Heart left ventricle (tissue), 16 donors: ENCODE data around the gene NME7. TPM values are rescaled to one million over a fixed set of nuclear protein-coding genes. Genes with fewer than 3 reads are reported as not detected.
A peak's percentile ranks its signal among the peaks of the same experiment; 100 is the strongest.

Source experiments
- ATAC-seq, 4 donors: fragments of 200-7000 bp; cut with Tn5 transposase; one replicate each; pipeline ENCODE4 v1.9.1; 2020 to 2022; ENCODE audit warnings: moderate library complexity in 4 of 4, mild to moderate bottlenecking in 3 of 4, moderate number of reproducible peaks in 1 of 4
- DNase-seq, 5 donors: peaks; one replicate each; pipeline ENCODE4 v3.0.0-alpha.2; 2020
- H3K27ac ChIP-seq, 12 donors: fragments of 200-600 bp; sonication (generic) in 4 of 12; one replicate each; pipeline versions ENCODE4 v1.5.0 to v1.8.0; 2016 to 2022; ENCODE audit warnings: mild to moderate bottlenecking in 2 of 12
- H3K27me3 ChIP-seq, 9 donors: fragments of 200-600 bp; sonication (generic) in 2 of 9; one replicate each; pipeline versions ENCODE4 v1.5.1 to v1.8.0; 2016 to 2022; ENCODE audit warnings: mild to moderate bottlenecking in 3 of 9
- H3K36me3 ChIP-seq, 9 donors: fragments of 200-600 bp; sonication (generic) in 2 of 9; one replicate each; pipeline versions ENCODE4 v1.5.0 to v1.8.0; 2018 to 2022; ENCODE audit warnings: mild to moderate bottlenecking in 2 of 9
- H3K4me1 ChIP-seq, 12 donors: fragments of 200-600 bp; sonication (generic) in 4 of 12; one replicate each; pipeline versions ENCODE4 v1.5.0 to v1.8.0; 2016 to 2022; ENCODE audit warnings: mild to moderate bottlenecking in 3 of 12
- H3K4me3 ChIP-seq, 12 donors: fragments of 200-600 bp; sonication (generic) in 4 of 12; one replicate each; pipeline versions ENCODE4 v1.5.0 to v1.8.0; 2017 to 2022; ENCODE audit warnings: mild to moderate bottlenecking in 9 of 12, moderate library complexity in 4 of 12
- H3K9me3 ChIP-seq, 12 donors: fragments of 200-600 bp; sonication (generic) in 4 of 12; one replicate each; pipeline versions ENCODE4 v1.5.0 to v1.8.0; 2016 to 2022; ENCODE audit warnings: mild to moderate bottlenecking in 1 of 12
- CTCF ChIP-seq, 12 donors: fragments of 200-600 bp; sonication (generic) in 4 of 12; IDR thresholded peaks; one replicate each; pipeline versions ENCODE4 v1.5.0 to v1.8.0; 2018 to 2022; ENCODE audit warnings: antibody characterized with exemption in 12 of 12, mild to moderate bottlenecking in 5 of 12
- POLR2A ChIP-seq, 2 donors: fragments of 450-650 bp; IDR thresholded peaks; one replicate each; pipeline ENCODE4 v1.6.1; 2017; ENCODE audit warnings: antibody characterized with exemption in 2 of 2, mild to moderate bottlenecking in 2 of 2, moderate library complexity in 2 of 2
- WGBS, 4 donors: extraction: QIAGEN DNeasy Blood & Tissue Kit in 2 of 4; methylation state at CpG; one replicate each; pipeline versions ENCODE4 v1.1.5 to v1.1.7; 2013 to 2018; 5-methylcytosine and 5-hydroxymethylcytosine counted together
- intact Hi-C, 10 donors: fragments of 100-400 bp; cut with DNase I; formaldehyde crosslinking; loops; one replicate each; pipeline versions ENCODE4 v1.11.1 to v1.14.2; 2022
- polyA plus RNA-seq, 2 donors: library from polyadenylated mRNA; stranded (reverse); fragments of 200-250 nt; gene quantifications; one replicate each; pipeline ENCODE4 v1.2.3, GENCODE V29; 2013
- total RNA-seq, 9 donors: library from RNA; depleted of rRNA in 2 of 9; stranded (reverse); fragments of >200 nt in 2 of 9; fragmentation: NEBNext Ultra II Directional in 3 of 9; extraction: Animal tissue kit (Norgen Biotek cat#: 25700) in 3 of 9; gene quantifications; one replicate each; pipeline versions ENCODE4 v1.1.0 to v1.2.4, GENCODE V29; 2016 to 2023
- donor health status: ischemic (EF 13 %, LVEDD 7.1; RV severe dilation, severe dysfunction).
- donor health status: healthy with polysubstance abuse.
- donor health status: DM: no; HTN: yes; CAD: no.
- donor health status: DM: no; HTN: no; CAD: no.
- donor health status: ischemic (EF 25% LVEDD 6.9; RV normal size, moderate dysfunction).
- donor health status: ischemic (EF 25% LVEDD 5.7; RV mildly dilated, moderate dysfunction).
- donor health status: healthy.
- donor health status: DM: yes; HTN: yes; CAD: no.
- donor health status: ischemic (EF 35%, LVEDD 5.7; RV mildly dilated, moderate dysfunction).
- donor health status: nonischemic (EF 11% LVEDD 7.7; RV severe dilation, severe dysfunction).
- donor health status: DM: yes; HTN: yes; CAD: no.
- donor health status: PGD.
- donor health status: ischemic (EF 29% LVEDD 5.4; RV normal size, mild dysfunction).
- donor health status: nonischemic (EF 23%, LVEDD 6.1; RV moderate dilation, normal function).

Gene NME7
- total and polyA plus RNA-seq, 11 donors = 3.1 to 25.2 (median 8.4) TPM

GRCh38 chr1:169117599-169117998, 250.0 kb downstream of the NME7 start:
- no peak for DNase-seq
- Histone ChIP-seq H3K36me3 (peaks cover 0 to 84% (median 23%) of the 10 kb centered on the region in 9 donors), H3K4me3 (no peak overlapping the region), H3K27me3 (no peaks in the 10 kb centered on the region), H3K4me1 (peaks cover 0 to 92% (median 36%) of the 10 kb centered on the region in 12 donors), H3K27ac (peak overlapping the region in 9 of 12 donors; percentile 17 to 97 (median 76)), H3K9me3 (no peaks in the 10 kb centered on the region)
- WGBS, 4 donors = 48 to 65% (median 50%) methylated on average over 1 of the region's 1 CpG
- TF ChIP-seq CTCF (IDR thresholded peaks at IDR 0.05) (no peak), POLR2A (IDR thresholded peaks at IDR 0.05) (no peak)
- intact Hi-C loops = loop anchor here in 1 of 10 donors (10.0 kb wide), 1 partner anchor 503 kb away; no protein-coding TSS in a partner anchor
- ATAC-seq = no peak

GRCh38 chr1:169117014-169117413, 250.6 kb downstream of the NME7 start:
- Histone ChIP-seq H3K4me1 (peaks cover 0 to 94% (median 39%) of the 10 kb centered on the region in 12 donors), H3K27ac (peak overlapping the region in 9 of 12 donors; percentile 56 to 97 (median 79)), H3K4me3 (no peak overlapping the region), H3K9me3 (no peaks in the 10 kb centered on the region), H3K36me3 (peaks cover 0 to 90% (median 29%) of the 10 kb centered on the region in 9 donors), H3K27me3 (no peaks in the 10 kb centered on the region)
- DNase-seq = no peak
- intact Hi-C loops = loop anchor here in 1 of 10 donors (10.0 kb wide), 1 partner anchor 502 kb away; no protein-coding TSS in a partner anchor
- WGBS, 4 donors = 58 to 65% (median 62%) methylated on average over 2 of the region's 2 CpGs
- no peak for ATAC-seq
- TF ChIP-seq CTCF (IDR thresholded peaks at IDR 0.05) = no peak
- no peak for TF ChIP-seq POLR2A (IDR thresholded peaks at IDR 0.05)

GRCh38 chr1:169115891-169116585, 251.6 kb downstream of the NME7 start:
- 42 to 72% (median 50%) methylated on average over 11 to 14 of the region's 14 CpGs for WGBS, 4 donors
- no peak for TF ChIP-seq POLR2A (IDR thresholded peaks at IDR 0.05)
- no peak for TF ChIP-seq CTCF (IDR thresholded peaks at IDR 0.05)
- H3K9me3 ChIP-seq = no peaks in the 10 kb centered on the region
- ATAC-seq (peak; percentile 44 to 81 (median 77)), DNase-seq (peak in 4 of 5 donors; percentile 58 to 80 (median 70))
- intact Hi-C loops = loop anchor here in 1 of 10 donors (10.0 kb wide), 1 partner anchor 501 kb away; no protein-coding TSS in a partner anchor
- H3K27ac ChIP-seq = peak overlapping the region in 11 of 12 donors; percentile 54 to 97 (median 76)
- H3K36me3 ChIP-seq = peaks cover 0 to 91% (median 36%) of the 10 kb centered on the region in 9 donors
- H3K4me3 ChIP-seq = peak overlapping the region in 2 of 12 donors; percentile 6 to 19
- H3K4me1 ChIP-seq = peaks cover 0 to 94% (median 46%) of the 10 kb centered on the region in 12 donors
- H3K27me3 ChIP-seq = no peaks in the 10 kb centered on the region

GRCh38 chr1:169113613-169114119, 253.9 kb downstream of the NME7 start:
- H3K36me3 ChIP-seq = peaks cover 0 to 72% (median 33%) of the 10 kb centered on the region in 9 donors
- H3K9me3 ChIP-seq = no peaks in the 10 kb centered on the region
- no peaks in the 10 kb centered on the region for H3K27me3 ChIP-seq
- 42 to 55% (median 50%) methylated on average over 4 of the region's 4 CpGs for WGBS, 4 donors
- ATAC-seq (peak in 2 of 4 donors; percentile 25 to 35), DNase-seq (peak in 1 of 5 donors; percentile 36)
- H3K4me3 ChIP-seq = no peak overlapping the region
- intact Hi-C loops = loop anchor here in 4 of 10 donors (2.0 to 10.0 kb wide), 4 partner anchors 381 to 499 kb away; no protein-coding TSS in a partner anchor
- TF ChIP-seq POLR2A (IDR thresholded peaks at IDR 0.05) (no peak), CTCF (IDR thresholded peaks at IDR 0.05) (no peak)
- H3K4me1 ChIP-seq = peaks cover 0 to 90% (median 46%) of the 10 kb centered on the region in 12 donors
- H3K27ac ChIP-seq = peak overlapping the region; percentile 4 to 98 (median 94)
